ENCODE results near the gene GNL1.
"Not testable (repeated sequence)": the region's sequence is repeated elsewhere in the genome, so short reads cannot be mapped to it uniquely, and the experiment has no call there.

Gene GNL1

GRCh38 chr6:30529349-30529875 lies 26.9 kb downstream of the GNL1 start:
- DNase-seq (ENCODE audit: low read depth in 3 of 3): peak in 2 of 3 experiments; percentile 28 to 61

- DNase-seq (ENCODE audit: low read depth in 3 of 3): not testable (repeated sequence)
These were observed 29.8 kb downstream of the GNL1 start for GRCh38 chr6:30526444-30526843.

DNA sequence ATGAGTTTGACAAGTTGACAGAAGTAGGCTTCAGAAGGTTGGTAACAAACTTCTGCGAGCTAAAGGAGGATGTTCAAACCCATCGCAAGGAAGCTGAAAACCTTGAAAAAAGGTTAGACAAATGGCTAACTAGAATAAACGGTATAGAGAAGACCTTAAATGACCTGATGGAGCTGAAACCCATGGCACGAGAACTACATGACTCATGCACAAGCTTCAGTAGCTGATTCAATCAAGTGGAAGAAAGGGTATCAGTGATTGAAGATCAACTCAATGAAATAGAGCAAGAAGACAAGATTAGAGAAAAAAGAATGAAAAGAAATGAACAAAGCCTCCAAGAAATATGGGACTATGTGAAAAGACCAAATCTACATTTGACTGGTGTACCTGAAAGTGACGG lies 34.3 kb downstream of the GNL1 start:
- DNase-seq (ENCODE audit: low read depth in 3 of 3): not testable (repeated sequence)

DNA sequence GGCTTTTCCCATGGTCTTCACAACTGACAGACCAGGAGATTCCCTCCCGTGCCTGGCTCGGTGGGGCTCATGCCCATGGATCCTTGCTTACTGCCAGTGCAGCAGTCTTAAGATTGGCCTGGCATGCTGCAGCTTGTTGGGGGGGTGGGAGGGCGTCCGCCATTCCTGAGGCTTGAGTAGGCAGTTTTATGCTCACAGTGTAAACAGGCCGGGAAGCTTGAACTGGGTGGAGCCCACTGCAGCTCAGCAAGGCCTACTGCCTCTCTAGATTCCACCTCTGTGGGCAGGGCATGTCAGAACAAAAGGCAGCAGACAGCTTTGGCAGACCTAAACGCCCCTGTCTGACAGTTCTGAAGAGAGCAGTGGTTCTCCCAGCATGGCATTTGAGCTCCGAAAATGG lies 35.2 kb downstream of the GNL1 start:
- not testable (repeated sequence) for DNase-seq (ENCODE audit: low read depth in 3 of 3)

DNA sequence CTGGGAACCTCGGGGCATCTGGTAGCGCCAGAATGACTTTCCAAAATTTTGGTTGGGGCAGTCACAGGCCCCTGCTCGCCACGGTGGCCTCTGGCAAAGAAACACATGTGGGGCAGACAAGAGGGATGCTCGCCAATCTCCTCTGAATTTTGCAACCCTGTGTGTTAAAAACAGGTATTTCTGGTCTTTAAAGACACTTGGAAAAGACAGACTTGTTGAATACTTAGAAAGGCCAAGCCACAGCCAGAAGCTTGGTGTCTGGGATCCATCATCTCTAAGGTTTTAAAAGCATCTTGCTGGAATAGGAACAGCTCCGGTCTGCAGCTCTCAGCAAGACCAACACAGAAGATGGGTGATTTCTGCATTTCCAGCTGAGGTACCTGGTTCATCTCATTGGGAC lies 35.8 kb downstream of the GNL1 start:
- no peak for DNase-seq (ENCODE audit: low read depth in 3 of 3)

DNA sequence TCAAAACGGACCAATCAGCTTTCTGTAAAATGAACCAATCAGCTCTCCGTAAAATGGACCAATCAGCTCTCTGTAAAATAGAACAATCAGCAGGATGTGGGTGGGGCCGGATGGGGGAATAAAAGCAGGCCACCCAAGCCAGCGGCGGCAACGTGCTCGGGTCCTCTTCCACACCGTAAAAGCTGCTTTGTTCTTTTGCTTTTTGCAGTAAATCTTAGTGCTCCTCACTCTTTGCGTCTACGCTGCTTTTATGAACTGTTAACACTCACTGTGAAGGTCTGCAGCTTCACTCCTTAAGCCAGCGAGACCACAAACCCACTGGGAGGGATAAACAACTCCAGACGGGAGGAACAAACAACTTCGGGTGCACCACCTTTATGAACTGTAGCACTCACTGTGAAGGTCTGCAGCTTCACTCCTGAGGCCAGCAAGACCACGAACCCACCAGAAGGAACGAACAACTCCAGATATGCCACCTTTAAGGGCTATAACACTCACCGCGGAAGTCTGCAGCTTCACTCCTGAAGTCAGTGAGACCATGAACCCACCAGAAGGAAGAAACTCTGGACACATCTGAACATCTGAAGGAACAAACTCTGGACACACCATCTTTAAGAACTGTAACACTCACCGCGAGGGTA lies 37.7 kb downstream of the GNL1 start:
- peak in 1 of 3 experiments; percentile 47 for DNase-seq (ENCODE audit: low read depth in 3 of 3)

DNA sequence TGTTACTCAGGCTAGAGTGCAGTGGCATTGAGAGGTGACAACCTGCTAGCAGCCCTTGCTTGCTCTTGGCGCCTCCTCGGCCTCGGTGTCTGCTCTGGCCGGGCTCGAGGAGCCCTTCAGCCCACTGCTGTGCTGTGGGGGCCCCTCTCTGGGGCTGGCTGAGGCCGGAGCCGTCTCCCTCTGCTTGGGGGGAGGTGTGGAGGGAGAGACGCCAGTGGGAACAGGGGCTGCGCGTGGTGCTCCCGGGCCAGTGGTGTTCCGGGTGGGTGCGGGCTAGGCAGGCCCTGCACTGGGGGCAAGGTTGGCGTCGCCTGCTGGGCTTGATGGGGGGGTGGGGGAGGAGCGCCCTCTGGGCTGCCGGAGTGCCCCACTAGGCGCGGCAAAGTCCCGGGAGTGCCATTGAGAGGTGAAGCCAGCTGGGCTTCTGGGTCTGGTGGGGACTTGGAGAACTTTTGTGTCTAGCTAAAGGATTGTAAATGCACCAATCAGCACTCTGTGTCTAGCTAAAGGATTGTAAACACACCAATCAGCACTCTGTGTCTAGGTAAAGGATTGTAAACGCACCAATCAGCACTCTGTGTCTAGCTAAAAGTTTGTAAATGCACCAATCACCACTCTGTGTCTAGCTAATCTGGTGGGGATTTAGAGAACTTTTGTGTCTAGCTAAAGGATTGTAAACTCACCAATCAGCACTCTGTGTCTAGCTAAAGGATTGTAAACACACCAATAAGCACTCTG lies 38.4 kb downstream of the GNL1 start:
- DNase-seq (ENCODE audit: low read depth in 3 of 3): not testable (repeated sequence)

DNA sequence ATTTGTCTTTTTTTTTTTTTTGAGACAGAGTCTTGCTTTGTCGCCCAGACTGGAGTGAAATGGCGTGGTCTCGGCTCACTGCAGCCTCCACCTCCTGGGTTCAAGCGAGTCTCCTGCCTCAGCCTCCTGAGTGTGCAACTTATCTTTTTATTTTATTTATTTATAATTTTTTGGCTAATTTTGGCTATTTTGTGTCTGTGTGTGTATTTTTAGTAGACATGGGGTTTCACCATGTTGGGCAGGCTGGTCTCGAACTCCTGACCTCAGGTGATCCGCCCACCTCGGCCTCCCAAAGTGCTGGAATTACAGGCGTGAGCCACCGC lies 39.6 kb downstream of the GNL1 start:
- not testable (repeated sequence) for DNase-seq (ENCODE audit: low read depth in 3 of 3)

GRCh38 chr6:30515944-30516753 lies 40.1 kb downstream of the GNL1 start:
- peak; percentile 76 to 92 (median 89) for DNase-seq (ENCODE audit: low read depth in 3 of 3)

DNA sequence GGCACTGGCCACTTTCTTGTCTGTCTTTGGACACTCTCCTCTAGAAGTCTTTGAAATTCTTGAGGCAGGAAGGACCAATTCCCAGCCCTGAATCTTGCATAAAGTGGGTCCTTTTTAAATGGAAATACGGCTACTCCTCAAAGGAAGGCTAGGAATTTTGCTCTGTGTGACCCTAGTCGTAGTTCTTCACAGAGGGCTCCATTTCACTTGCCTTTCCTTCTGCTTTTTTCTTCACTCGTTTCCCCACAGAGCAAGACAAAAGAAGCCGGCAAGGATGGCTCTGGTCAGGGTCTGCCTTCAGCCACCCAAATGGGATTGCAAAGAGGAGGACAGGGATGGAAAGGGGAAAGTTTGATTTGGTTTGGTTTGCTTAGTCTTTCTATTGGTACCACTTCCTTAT lies 41.2 kb downstream of the GNL1 start:
- no peak for DNase-seq (ENCODE audit: low read depth in 3 of 3)

GRCh38 chr6:30513451-30513850 lies 42.8 kb downstream of the GNL1 start:
- no peak for DNase-seq (ENCODE audit: low read depth in 3 of 3)

GRCh38 chr6:30511169-30511546 lies 45.1 kb downstream of the GNL1 start:
- DNase-seq (ENCODE audit: low read depth in 3 of 3): no peak

GRCh38 chr6:30510419-30511168 lies 45.7 kb downstream of the GNL1 start:
- DNase-seq (ENCODE audit: low read depth in 3 of 3): no peak

DNA sequence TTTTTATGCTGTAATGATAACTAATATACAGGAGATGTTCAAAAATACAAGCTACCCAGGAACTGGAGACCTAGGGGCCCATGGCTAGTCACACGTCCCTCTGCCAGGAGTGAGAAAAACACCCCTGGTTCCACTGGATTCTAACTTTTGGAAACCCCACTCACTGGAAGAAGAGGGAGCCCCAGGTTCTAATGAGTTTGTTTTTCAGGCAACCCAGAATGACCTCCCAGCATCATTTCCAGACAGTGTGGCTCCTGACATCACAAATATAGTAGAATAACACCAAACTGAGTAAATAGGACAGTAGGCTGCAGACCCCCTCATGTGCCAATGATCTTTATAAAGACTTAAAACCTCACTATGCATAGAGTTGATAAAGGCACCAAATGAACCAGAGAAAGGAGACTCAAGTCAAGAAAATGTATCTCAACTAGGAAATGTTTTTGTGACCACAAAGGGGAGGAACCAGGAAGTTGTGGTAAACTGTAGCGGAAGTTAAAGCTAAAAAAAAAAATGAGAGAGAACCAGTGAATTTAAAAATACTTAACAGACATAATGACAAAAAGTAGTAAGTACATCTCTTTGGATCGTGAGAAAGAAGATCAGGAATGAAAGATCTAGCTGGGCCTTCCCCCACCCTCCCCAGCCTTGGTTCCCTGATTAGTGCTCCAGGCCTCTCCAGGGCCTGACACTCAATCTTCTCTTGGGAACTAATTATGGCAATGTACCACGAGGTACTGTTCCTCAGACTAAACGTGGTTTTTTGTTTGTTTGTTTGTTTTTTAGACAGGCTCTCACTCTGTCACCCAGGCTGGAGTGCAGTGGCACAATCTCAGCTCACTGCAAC lies 47.2 kb downstream of the GNL1 start:
- no peak for DNase-seq (ENCODE audit: low read depth in 3 of 3)

DNA sequence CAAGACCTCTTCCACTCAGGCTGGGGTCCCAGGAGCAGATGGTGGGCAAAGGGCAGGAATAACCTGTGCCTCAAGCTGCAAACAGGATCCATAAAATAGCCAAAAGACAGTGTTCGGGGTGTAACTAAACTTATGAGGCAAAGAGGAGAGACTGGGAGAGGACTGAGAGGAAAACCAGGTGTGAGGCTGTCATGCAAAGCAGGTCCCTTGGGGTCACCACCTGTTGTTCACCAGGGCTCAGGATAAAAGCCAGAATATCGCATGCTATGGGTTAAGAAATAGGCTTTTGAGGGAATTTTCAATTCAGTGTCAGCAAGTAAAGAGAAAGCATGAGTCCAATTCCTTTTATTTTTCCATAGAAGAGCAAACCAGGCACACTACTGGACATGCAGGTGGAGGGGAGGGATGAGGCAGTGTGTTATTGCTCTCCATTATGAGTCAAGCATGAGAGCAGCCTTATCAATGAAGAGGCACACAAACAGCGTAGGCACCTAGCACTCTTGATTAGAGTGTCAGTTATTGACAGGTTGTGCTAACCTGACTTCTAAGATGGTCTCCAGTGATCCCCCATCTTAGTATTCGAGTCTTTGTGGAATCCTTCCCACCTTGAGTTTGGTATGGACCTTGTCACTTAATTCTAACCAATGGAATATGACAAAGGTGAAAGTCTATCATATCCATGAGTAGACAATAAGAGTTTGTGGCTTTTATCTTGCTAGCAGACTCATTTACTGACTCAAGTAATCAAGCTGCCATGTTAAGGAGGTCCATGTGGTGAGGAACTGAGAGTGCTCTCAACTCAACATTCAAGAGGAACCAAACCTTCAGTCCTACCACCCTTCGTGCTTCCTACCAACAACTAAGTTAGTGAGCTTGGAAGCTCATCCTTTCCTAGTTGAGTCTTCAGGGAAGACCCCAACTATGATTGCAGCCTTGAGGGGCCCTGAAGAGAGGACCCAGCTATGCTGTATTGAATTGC lies 48.2 kb downstream of the GNL1 start:
- no peak for DNase-seq (ENCODE audit: low read depth in 3 of 3)

DNA sequence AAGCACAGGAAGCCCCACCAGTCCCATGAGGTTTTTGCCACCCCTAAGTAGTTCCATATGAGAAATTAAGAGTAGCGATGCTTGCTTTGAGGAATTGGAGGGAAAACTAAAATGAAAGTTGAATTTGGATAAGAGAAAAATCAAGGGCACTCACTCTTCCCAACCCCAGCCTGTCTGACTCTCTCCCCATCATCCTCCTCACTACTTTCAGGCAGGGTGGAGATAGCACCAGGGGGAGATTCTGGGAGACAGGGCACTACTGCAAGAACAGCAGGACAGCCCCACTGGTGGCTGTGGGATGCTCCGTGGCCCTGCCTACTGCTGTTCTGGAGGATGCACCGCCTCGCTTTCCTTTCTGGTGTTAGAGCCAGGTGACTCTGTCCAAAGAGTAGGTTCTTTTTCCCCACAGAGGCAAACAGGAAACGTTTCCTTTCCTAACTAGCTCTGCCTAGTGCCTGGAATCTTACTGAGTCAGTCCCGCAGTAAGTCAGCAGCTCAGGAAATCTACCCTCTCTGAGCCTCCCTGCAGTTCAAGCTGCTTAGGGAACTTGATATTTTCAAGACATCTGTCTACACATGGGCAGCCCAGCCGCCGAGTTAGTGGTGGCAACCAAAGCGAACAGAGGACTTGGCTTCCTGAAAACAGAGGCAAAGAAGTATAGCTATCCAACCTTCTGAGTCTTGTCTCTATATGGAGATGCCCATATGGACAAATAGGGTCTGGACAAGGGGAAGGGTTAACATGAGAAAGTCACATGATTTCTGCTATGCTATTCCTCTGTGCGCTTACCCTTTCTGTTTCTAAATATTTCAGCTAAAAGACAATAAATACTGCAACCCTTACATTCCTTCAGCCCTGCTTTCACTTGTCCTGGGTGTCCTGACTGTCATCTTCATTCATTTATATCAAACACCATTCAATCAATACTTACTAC lies 55.6 kb downstream of the GNL1 start:
- no peak for DNase-seq (ENCODE audit: low read depth in 3 of 3)

- not testable (repeated sequence) for DNase-seq (ENCODE audit: low read depth in 3 of 3)
These were observed 57.6 kb downstream of the GNL1 start for GRCh38 chr6:30498705-30499104.

GRCh38 chr6:30497714-30498113 lies 58.6 kb downstream of the GNL1 start:
- no peak for DNase-seq (ENCODE audit: low read depth in 3 of 3)

DNA sequence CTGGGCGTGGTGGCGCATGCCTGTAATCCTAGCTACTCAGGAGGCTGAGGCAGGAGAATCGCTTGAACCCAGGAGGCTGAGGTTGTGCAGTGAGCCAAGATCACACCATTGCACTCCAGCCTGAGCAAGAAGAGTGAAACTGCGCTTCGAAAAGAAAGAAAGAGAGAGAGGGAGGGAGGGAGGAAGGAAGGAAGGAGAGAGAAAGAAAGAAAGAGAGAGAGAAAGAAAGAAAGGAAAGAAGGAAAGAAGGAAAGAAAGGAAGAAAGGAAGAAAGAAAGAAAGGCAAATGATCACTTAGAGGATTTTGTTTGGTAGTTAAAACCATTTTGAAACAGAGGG lies 59.1 kb downstream of the GNL1 start:
- DNase-seq (ENCODE audit: low read depth in 3 of 3): not testable (repeated sequence)

Measured in stimulated activated CD4-positive, alpha-beta T cell treated with anti-CD3 and anti-CD28 coated beads, TNF-alpha, amount 100 ng/mL, for 24 hours (primary cell).